ENCODE measurements around the gene PID1.
"Not testable (repeated sequence)": the region's sequence is repeated elsewhere in the genome, so short reads cannot be mapped to it uniquely, and the experiment has no call there.

The PID1 gene

GRCh38 chr2:229111744-229112143 is 159.3 kb downstream of the PID1 start:
- no peak for DNase-seq (ENCODE audit: low read depth)

DNA sequence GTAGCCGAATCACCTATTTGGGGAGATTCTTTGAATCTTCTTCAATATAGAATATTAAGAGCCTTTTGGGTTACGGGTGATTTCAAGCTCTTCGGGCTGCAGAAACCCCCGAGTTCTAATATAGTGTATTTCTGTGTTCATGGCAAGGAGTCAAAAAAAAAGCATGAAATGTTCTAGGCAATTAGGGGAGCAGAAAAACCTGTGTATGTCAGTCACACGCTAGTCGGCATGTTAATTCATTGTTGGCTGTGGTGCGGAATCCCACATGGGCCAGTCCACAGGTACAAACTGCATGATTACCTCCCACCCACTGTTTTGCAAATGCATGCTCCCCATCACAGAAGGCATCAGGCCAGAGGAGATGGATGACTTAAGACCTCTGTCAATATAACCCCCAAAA is 161.9 kb downstream of the PID1 start:
- DNase-seq (ENCODE audit: low read depth): no peak

DNA sequence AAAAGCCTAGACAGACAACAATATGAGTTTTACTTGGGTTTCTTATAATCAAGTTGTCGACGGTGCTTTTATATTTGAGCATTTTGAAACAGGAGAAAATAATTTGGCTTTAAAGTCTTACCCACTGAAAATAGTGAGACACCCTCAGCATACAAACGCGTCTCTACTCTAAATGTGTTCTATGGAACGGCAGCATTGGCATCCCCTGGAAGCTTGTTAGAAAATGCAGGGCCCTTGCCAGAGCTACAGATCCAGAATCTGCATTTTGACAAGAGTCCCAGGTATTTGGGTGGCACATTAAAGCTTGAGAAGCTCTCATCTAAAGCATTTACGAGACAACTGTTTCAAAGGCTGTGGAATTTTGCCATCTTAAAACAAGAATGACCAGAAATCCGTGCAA is 163.5 kb downstream of the PID1 start:
- DNase-seq (ENCODE audit: low read depth): no peak

- no peak for DNase-seq (ENCODE audit: low read depth)
These were observed 166.1 kb downstream of the PID1 start for GRCh38 chr2:229104974-229105387.

GRCh38 chr2:229104025-229104424 is 167.1 kb downstream of the PID1 start:
- DNase-seq (ENCODE audit: low read depth): no peak

DNA sequence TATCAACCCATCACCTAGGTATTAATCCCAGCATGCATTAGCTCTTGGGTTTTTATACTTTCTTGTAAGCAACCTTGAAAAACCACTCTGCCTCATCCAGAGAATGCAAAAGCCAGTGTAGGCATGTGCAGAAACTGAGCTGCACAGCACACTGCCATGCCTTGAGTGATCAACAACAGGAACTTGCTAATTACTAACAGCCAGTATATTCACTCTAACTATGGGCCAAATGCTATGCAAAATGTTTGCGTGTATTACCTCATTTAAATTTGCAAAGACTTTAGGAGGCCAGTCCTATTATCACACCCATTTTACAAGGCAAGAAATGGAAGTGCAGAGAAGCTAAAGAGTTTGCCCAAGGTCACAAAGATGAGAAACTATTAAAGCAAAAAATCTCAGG is 169.8 kb downstream of the PID1 start:
- DNase-seq (ENCODE audit: low read depth): no peak

DNA sequence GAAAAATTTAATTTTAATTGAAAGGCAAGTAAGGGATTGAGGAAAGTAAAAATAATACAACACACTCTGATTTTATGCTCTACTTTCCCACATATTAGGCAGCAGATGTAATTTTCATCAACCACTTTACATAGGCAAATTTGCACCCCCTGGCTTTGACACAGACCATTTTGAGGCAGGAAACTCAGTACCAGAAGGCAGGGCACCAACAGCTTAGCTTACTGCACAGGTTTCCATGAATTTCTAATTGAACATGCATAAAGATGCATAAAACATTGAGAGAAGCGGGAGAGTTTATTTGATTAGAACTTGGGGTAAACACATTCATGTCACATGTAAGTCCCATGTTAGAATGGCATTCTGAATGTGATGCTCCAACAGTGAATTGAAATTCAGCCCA is 171.9 kb downstream of the PID1 start:
- no peak for DNase-seq (ENCODE audit: low read depth)

DNA sequence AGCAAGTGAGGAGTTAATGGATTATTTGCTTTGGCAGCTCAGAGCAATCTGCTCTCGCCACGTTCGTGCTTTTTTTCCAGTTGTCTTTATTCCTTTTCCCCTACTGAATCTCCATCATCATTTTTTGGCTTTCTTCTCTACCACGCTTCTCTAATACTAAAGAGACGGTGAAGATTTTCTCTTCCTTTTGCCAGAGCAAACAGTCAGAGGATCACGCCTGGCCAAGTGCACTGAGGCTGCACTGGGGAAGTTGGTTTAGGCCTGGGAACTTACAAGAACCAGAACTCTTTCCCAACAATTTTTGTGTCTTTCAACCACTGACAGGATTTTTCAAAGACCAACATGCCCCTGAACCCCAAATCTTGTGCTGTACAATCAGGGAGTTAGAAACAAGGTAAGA is 172.3 kb downstream of the PID1 start:
- DNase-seq (ENCODE audit: low read depth): no peak

DNA sequence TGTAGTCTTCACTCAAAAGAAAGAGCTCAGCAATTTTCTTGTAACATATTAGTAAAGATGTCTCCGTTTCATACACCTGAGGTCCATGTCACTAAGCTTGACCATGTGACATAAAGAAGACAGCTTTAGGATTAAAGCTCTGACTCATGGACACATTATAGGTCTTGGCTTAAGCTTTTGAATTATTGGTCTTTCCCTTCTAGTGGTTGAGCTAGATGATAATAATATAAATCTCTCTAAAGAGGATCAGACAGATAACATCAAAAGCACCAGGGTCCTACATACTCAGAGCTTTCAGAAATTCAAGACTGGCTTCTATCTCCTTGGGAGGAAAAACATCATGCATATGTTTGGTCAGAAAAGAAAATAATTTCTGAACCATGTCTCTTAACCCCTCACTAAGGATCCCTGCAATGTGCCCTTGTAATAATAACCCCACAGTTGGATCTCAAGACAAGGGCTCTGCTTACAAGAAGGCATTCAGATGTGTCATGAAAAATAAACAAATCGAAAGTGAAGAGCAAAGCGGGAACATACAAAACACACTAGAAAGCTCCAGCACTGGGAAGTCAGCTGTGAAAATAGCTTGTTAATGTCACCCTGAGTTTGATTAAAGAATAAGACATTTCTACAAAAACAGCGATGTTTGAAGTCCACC is 174.5 kb downstream of the PID1 start:
- no peak for DNase-seq (ENCODE audit: low read depth)

DNA sequence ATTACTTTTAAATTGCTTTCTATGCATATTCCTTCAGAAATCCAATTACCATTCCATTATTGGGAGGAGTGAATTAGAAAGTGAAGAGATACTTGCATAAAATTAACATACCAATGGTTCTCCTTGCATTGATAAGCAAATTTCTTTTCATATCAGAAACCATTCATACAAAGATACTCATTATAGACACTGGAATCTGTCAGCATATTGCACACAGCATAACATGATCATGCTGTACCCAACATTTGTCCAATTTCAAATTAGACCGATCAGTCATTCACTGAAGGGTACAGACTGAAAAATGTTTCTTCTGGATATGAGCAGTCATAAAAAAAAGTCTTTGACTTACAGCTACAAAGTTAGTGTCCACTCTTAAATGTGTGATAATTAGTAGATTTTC is 175.6 kb downstream of the PID1 start:
- no peak for DNase-seq (ENCODE audit: low read depth)

DNA sequence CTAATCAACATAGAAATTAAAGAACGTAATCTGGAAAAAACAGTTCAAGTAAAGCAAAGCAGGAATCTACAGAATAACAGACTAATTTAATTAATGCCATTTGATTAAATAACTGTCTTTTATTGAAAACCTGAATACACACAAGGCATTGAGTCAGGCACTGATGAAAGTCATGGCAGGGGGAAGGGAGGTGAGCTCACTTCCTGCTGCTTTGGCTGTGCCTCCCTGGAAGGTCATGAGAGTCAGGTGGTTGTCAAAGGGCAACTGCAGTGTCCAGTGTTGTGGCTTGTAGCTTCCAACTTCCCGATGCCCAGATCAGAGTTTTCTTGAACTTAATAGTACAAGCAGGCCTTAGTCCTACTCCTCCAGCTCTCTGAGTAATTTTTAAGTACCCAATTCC is 180.9 kb downstream of the PID1 start:
- no peak for DNase-seq (ENCODE audit: low read depth)

GRCh38 chr2:229089776-229090175 is 181.3 kb downstream of the PID1 start:
- DNase-seq (ENCODE audit: low read depth): no peak

- DNase-seq (ENCODE audit: low read depth): no peak
These were observed 182.0 kb downstream of the PID1 start for GRCh38 chr2:229088966-229089700.

- DNase-seq (ENCODE audit: low read depth): no peak
These were observed 182.6 kb downstream of the PID1 start for GRCh38 chr2:229088517-229088913.

- no peak for DNase-seq (ENCODE audit: low read depth)
These were observed 183.1 kb downstream of the PID1 start for GRCh38 chr2:229087843-229088516.

- DNase-seq (ENCODE audit: low read depth): no peak
These were observed 183.8 kb downstream of the PID1 start for GRCh38 chr2:229087267-229087666.

DNA sequence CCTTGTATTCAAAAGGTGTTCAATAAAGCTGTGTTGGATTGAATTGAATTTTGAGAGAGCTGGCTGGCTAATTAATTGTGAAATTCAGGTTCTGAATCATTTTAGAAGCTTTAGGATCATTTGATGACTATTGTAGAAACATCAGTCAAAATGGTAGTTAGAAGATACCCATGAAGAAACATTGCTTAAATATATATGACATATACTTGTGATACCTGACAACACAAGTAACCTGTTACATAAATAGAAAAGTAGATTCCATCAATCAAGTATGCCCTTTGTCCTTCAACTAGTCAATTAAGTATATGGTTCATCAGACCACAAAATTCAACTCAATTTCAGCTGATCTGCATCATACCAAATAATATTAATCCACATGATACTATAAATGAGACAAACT is 185.6 kb downstream of the PID1 start:
- no peak for DNase-seq (ENCODE audit: low read depth)

DNA sequence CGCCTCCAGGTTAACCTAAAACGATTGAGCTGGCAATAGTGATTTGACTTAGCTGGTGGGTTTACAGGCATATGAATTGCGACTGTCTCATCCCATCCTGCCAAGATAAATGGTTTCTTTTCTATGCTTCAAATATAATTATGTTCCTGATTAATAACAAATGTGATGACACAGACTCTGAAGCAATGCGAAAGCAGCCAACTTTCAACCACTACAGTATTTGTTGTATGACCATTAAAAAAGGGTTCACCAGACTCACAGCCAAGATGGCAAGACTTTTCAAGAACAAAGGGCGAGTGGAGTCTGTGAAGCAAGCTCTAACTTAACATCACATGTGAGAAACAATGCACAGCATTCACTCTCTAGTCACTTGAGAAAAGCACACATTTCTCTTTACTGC is 186.6 kb downstream of the PID1 start:
- no peak for DNase-seq (ENCODE audit: low read depth)

DNA sequence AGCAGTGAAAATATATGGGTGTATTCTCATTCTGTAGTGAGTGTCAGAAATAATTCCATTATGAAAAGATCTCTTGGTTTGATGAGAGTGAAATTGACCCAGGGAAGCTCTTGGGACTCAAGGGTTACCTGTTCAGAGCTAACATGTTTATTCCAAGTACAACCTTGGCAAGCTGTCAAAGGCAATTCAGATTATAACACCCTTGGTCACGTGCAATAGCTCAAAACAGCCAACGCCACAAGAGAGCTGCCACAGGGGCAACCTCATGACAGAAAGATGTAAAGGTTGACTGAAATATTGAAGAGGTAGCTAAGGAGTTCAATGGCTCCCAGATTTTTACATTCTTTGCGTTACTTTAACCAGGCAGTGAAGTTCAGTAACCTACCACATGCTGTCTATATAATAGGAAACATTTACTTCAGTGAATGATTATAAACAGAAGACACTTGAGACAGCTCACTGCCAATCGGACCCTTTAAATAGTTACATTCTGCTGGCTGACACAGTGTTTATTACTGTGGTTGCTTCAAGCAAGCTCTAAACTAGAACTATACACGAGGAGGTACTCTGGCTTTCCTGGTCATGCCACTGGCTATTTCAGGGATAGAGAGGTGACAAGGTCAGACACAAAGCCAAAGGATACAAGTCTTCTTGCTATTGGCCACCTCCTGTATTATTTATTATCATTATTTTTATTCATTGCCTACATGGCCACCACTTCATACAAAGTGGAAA is 187.3 kb downstream of the PID1 start:
- no peak for DNase-seq (ENCODE audit: low read depth)

- DNase-seq (ENCODE audit: low read depth): no peak
These were observed 189.7 kb downstream of the PID1 start for GRCh38 chr2:229081411-229081810.

- DNase-seq (ENCODE audit: low read depth): no peak
These were observed 190.9 kb downstream of the PID1 start for GRCh38 chr2:229080172-229080571.

DNA sequence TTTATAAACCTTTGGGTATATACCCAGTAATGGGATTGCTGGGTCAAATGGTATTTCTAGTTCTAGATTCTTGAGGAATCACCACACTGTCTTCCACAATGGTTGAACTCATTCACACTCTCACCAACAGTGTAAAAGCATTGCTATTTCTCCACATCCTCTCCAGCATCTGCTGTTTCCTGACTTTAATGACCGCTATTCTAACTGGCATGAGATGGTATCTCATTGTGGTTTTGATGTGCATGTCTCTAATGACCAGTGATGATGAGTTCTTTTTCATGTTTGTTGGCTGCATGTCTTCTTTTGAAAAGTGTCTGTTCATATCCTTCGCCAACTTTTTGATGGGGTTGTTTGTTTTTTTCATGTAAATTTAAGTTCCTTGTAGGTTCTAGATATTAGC is 194.2 kb downstream of the PID1 start:
- DNase-seq (ENCODE audit: low read depth): not testable (repeated sequence)

DNA sequence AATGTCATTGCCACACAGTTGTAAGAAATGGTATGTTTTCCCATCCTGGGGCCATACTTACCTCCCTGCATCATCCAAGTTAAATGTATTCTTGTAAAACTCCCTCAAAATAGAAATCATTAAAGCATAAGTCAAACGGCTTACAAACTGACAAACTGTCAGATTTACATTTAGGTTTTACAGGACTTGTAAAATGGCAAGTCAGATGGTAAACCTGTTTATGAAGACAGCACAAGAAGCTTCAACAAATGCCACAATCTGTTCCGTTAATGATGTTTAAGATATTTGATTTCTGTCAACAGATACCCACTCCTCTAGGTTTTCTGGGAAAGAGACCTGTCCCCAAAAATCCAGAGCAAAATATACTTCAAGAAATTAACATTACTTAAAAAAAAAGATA is 197.2 kb downstream of the PID1 start:
- DNase-seq (ENCODE audit: low read depth): no peak
